ENCODE results near the gene IRX4.

Gene IRX4

GRCh38 chr5:1853531-1853930, 29.2 kb downstream of the IRX4 start:
- Histone ChIP-seq H4K8ac (ENCODE audit: low read depth, low read length) (no peak overlapping the region), H2BK120ac (ENCODE audit: low read depth, low read length) (no peak overlapping the region), H2BK5ac (ENCODE audit: low read length) (no peak overlapping the region), H3K36me3 (replicated peaks in 1 of 2; ENCODE audit: control insufficient read depth in 2 of 2, insufficient read depth in 2 of 2, low read length in 2 of 2) (no peaks in the 10 kb centered on the region), H3K4ac (ENCODE audit: low read length) (no peak overlapping the region), H3K27ac (replicated peaks; ENCODE audit: low read length) (no peak overlapping the region), H2BK15ac (ENCODE audit: low read length) (peak overlapping the region; percentile 52), H3K18ac (ENCODE audit: low read length) (peak overlapping the region; percentile 67), H3K4me1 (ENCODE audit: control insufficient read depth in 2 of 2, insufficient read depth in 1 of 2, low read depth in 1 of 2, low read length in 2 of 2) (peaks cover 20 to 28% of the 10 kb centered on the region in 2 donors), H3K9ac (ENCODE audit: low read depth, low read length, poor library complexity) (no peak overlapping the region), H3K79me1 (ENCODE audit: low read depth, low read length) (peaks cover 3% of the 10 kb centered on the region), H4K91ac (ENCODE audit: low read depth, low read length, poor library complexity) (no peak overlapping the region), H3K4me2 (ENCODE audit: insufficient read depth, low read length, poor library complexity, severe bottlenecking) (no peak overlapping the region), H3K23ac (ENCODE audit: low read depth, low read length, poor library complexity) (no peak overlapping the region), H3K14ac (ENCODE audit: low read length) (peak overlapping the region; percentile 13), H2AFZ (ENCODE audit: low read length) (no peak overlapping the region), H2BK12ac (ENCODE audit: low read length) (no peak overlapping the region), H2AK5ac (ENCODE audit: low read depth, low read length) (peak overlapping the region; percentile 69), H3K4me3 (ENCODE audit: low read length in 2 of 2) (no peak overlapping the region), H3K27me3 (ENCODE audit: control insufficient read depth in 3 of 3, insufficient read depth in 3 of 3, low read depth in 1 of 3, low read length in 3 of 3) (peaks cover 8 to 60% (median 8%) of the 10 kb centered on the region in 3 experiments), H3K9me3 (replicated peaks in 1 of 2; ENCODE audit: control insufficient read depth in 2 of 2, insufficient read depth in 1 of 2, low read depth in 1 of 2, low read length in 2 of 2) (no peaks in the 10 kb centered on the region)
- no peak for DNase-seq (ENCODE audit: low spot score)
- no CpG with 5 or more reads among the region's 8 CpGs for WGBS, 2 donors (ENCODE audit: extremely low coverage in 2 of 2, insufficient read length in 2 of 2, insufficient replicate concordance in 1 of 2)

- WGBS, 2 donors (ENCODE audit: extremely low coverage in 2 of 2, insufficient read length in 2 of 2, insufficient replicate concordance in 1 of 2): no CpG with 5 or more reads among the region's 23 CpGs
- Histone ChIP-seq H3K27ac (replicated peaks; ENCODE audit: low read length) (no peak overlapping the region), H3K4ac (ENCODE audit: low read length) (no peak overlapping the region), H2BK15ac (ENCODE audit: low read length) (no peak overlapping the region), H3K14ac (ENCODE audit: low read length) (peak overlapping the region; percentile 65), H2AK5ac (ENCODE audit: low read depth, low read length) (peak overlapping the region; percentile 66), H3K4me1 (ENCODE audit: control insufficient read depth in 2 of 2, insufficient read depth in 1 of 2, low read depth in 1 of 2, low read length in 2 of 2) (peaks cover 20 to 28% of the 10 kb centered on the region in 2 donors), H4K8ac (ENCODE audit: low read depth, low read length) (no peak overlapping the region), H3K27me3 (ENCODE audit: control insufficient read depth in 3 of 3, insufficient read depth in 3 of 3, low read depth in 1 of 3, low read length in 3 of 3) (peaks cover 8 to 64% (median 8%) of the 10 kb centered on the region in 3 experiments), H2AFZ (ENCODE audit: low read length) (no peak overlapping the region), H4K91ac (ENCODE audit: low read depth, low read length, poor library complexity) (no peak overlapping the region), H3K23ac (ENCODE audit: low read depth, low read length, poor library complexity) (peak overlapping the region; percentile 59), H3K9me3 (replicated peaks in 1 of 2; ENCODE audit: control insufficient read depth in 2 of 2, insufficient read depth in 1 of 2, low read depth in 1 of 2, low read length in 2 of 2) (no peaks in the 10 kb centered on the region), H3K9ac (ENCODE audit: low read depth, low read length, poor library complexity) (no peak overlapping the region), H3K36me3 (replicated peaks in 1 of 2; ENCODE audit: control insufficient read depth in 2 of 2, insufficient read depth in 2 of 2, low read length in 2 of 2) (no peaks in the 10 kb centered on the region), H2BK5ac (ENCODE audit: low read length) (no peak overlapping the region), H3K18ac (ENCODE audit: low read length) (peak overlapping the region; percentile 78), H3K4me3 (ENCODE audit: low read length in 2 of 2) (no peak overlapping the region), H3K4me2 (ENCODE audit: insufficient read depth, low read length, poor library complexity, severe bottlenecking) (no peak overlapping the region), H2BK12ac (ENCODE audit: low read length) (no peak overlapping the region), H3K79me1 (ENCODE audit: low read depth, low read length) (peaks cover 3% of the 10 kb centered on the region), H2BK120ac (ENCODE audit: low read depth, low read length) (no peak overlapping the region)
- DNase-seq (ENCODE audit: low spot score): no peak
Observed at GRCh38 chr5:1852324-1852947, 30.3 kb downstream of the IRX4 start.

- H3K4me3 ChIP-seq (ENCODE audit: low read length in 2 of 2): peak overlapping the region in 1 of 2 donors; percentile 2
- peak overlapping the region; percentile 78 for H2BK120ac ChIP-seq (ENCODE audit: low read depth, low read length)
- peaks cover 3% of the 10 kb centered on the region for H3K79me1 ChIP-seq (ENCODE audit: low read depth, low read length)
- H3K4me1 ChIP-seq (ENCODE audit: control insufficient read depth in 2 of 2, insufficient read depth in 1 of 2, low read depth in 1 of 2, low read length in 2 of 2): peaks cover 20 to 28% of the 10 kb centered on the region in 2 donors
- H3K23ac ChIP-seq (ENCODE audit: low read depth, low read length, poor library complexity): peak overlapping the region; percentile 87
- no CpG with 5 or more reads among the region's 34 CpGs for WGBS, 2 donors (ENCODE audit: extremely low coverage in 2 of 2, insufficient read length in 2 of 2, insufficient replicate concordance in 1 of 2)
- peak overlapping the region; percentile 93 for H2BK15ac ChIP-seq (ENCODE audit: low read length)
- peak overlapping the region; percentile 96 for H3K18ac ChIP-seq (ENCODE audit: low read length)
- H4K91ac ChIP-seq (ENCODE audit: low read depth, low read length, poor library complexity): no peak overlapping the region
- peaks cover 8 to 68% (median 8%) of the 10 kb centered on the region in 3 experiments for H3K27me3 ChIP-seq (ENCODE audit: control insufficient read depth in 3 of 3, insufficient read depth in 3 of 3, low read depth in 1 of 3, low read length in 3 of 3)
- peak overlapping the region; percentile 69 for H2BK12ac ChIP-seq (ENCODE audit: low read length)
- H3K14ac ChIP-seq (ENCODE audit: low read length): no peak overlapping the region
- peak overlapping the region; percentile 61 for H2BK5ac ChIP-seq (ENCODE audit: low read length)
- no peaks in the 10 kb centered on the region for H3K9me3 ChIP-seq (replicated peaks in 1 of 2; ENCODE audit: control insufficient read depth in 2 of 2, insufficient read depth in 1 of 2, low read depth in 1 of 2, low read length in 2 of 2)
- no peak overlapping the region for H3K4ac ChIP-seq (ENCODE audit: low read length)
- no peak overlapping the region for H3K27ac ChIP-seq (replicated peaks; ENCODE audit: low read length)
- H4K8ac ChIP-seq (ENCODE audit: low read depth, low read length): no peak overlapping the region
- no peak for DNase-seq (ENCODE audit: low spot score)
- peak overlapping the region; percentile 76 for H2AK5ac ChIP-seq (ENCODE audit: low read depth, low read length)
- peak overlapping the region; percentile 49 for H2AFZ ChIP-seq (ENCODE audit: low read length)
- peaks cover 0 to 1% of the 10 kb centered on the region in 2 donors for H3K36me3 ChIP-seq (replicated peaks in 1 of 2; ENCODE audit: control insufficient read depth in 2 of 2, insufficient read depth in 2 of 2, low read length in 2 of 2)
- peak overlapping the region; percentile 70 for H3K9ac ChIP-seq (ENCODE audit: low read depth, low read length, poor library complexity)
- peak overlapping the region; percentile 48 for H3K4me2 ChIP-seq (ENCODE audit: insufficient read depth, low read length, poor library complexity, severe bottlenecking)
Observed at GRCh38 chr5:1851290-1851934, 31.3 kb downstream of the IRX4 start.

Data from neuronal stem cell (in vitro differentiated cells).